HPDE6-E6E7 (cell line): ENCODE results near the gene CIAO2B.
"Not testable (repeated sequence)": the region's sequence is repeated elsewhere in the genome, so short reads cannot be mapped to it uniquely, and the experiment has no call there.

Experiments
- DNase-seq: peaks from one replicate; pipeline ENCODE4 v3.0.0; 2011; ENCODE audit warnings: missing footprints; ENCODE audit errors: extremely low spot score

Gene CIAO2B

GRCh38 chr16:66936889-66937554, 2.8 kb upstream of the CIAO2B start:
- no peak for DNase-seq

- DNase-seq: no peak
These were observed 2.3 kb upstream of the CIAO2B start for GRCh38 chr16:66936462-66936861.

GRCh38 chr16:66935314-66936011, 1.3 kb upstream of the CIAO2B start, which contains the start of gene CES2:
CES2 (plus strand) TSS chr16:66935516; CDS start chr16:66935636, 120 bp downstream.
- DNase-seq: peak; percentile 96

- not testable (repeated sequence) for DNase-seq
These were observed 674 bp upstream of the CIAO2B start for GRCh38 chr16:66934839-66935313.

GRCh38 chr16:66933776-66934137, 445 bp downstream of the CIAO2B start:
- peak; percentile 77 for DNase-seq

GRCh38 chr16:66932076-66932475, 2.1 kb downstream of the CIAO2B start:
- no peak for DNase-seq

GRCh38 chr16:66931665-66932064, 2.5 kb downstream of the CIAO2B start:
- no peak for DNase-seq

GRCh38 chr16:66930189-66930588, 4.0 kb downstream of the CIAO2B start:
- peak; percentile 82 for DNase-seq

GRCh38 chr16:66928702-66929388, 5.4 kb downstream of the CIAO2B start:
- no peak for DNase-seq

GRCh38 chr16:66927918-66928649, 6.1 kb downstream of the CIAO2B start:
- DNase-seq: no peak

- DNase-seq: peak; percentile 81
These were observed 7.2 kb downstream of the CIAO2B start for GRCh38 chr16:66926961-66927436.

- no peak for DNase-seq
These were observed 7.8 kb downstream of the CIAO2B start for GRCh38 chr16:66926171-66926947.

- no peak for DNase-seq
These were observed 8.8 kb downstream of the CIAO2B start, which contains the start of gene RRAD for GRCh38 chr16:66925322-66925840. RRAD (minus strand) TSS chr16:66925535; CDS start chr16:66925179, 356 bp downstream.

- DNase-seq: no peak
These were observed 9.5 kb downstream of the CIAO2B start for GRCh38 chr16:66924527-66925321.

- DNase-seq: no peak
These were observed 10.3 kb downstream of the CIAO2B start for GRCh38 chr16:66923866-66924265.

- no peak for DNase-seq
These were observed 10.9 kb downstream of the CIAO2B start for GRCh38 chr16:66923247-66923731.

- DNase-seq: no peak
These were observed 12.3 kb downstream of the CIAO2B start for GRCh38 chr16:66921729-66922450.

GRCh38 chr16:66920924-66921680, 13.1 kb downstream of the CIAO2B start:
- no peak for DNase-seq
